Kidney epithelial cell (primary cell): ENCODE data around the gene ACKR3. TPM values are rescaled to one million over a fixed set of nuclear protein-coding genes. Genes with fewer than 3 reads are reported as not detected.

Source experiments
- DNase-seq: peaks from one replicate; pipeline ENCODE4 v3.0.0-alpha.2; 2010; ENCODE audit warnings: low read depth
- H3K27me3 ChIP-seq: 2 replicates; pipeline ENCODE4 v1.6.0; 2011; ENCODE audit warnings: low read length; ENCODE audit not compliant: control insufficient read depth, insufficient read depth
- H3K36me3 ChIP-seq: 2 replicates; pipeline ENCODE4 v1.5.1; 2011; ENCODE audit warnings: low read length; ENCODE audit not compliant: control insufficient read depth, insufficient read depth
- H3K4me3 ChIP-seq: 2 replicates; pipeline ENCODE4 v1.5.1; 2011; ENCODE audit warnings: low read depth, mild to moderate bottlenecking, control low read depth, low read length
- total RNA-seq: library from RNA; depleted of rRNA; stranded (reverse); fragments of >200 nt; gene quantifications from 2 replicates; pipeline ENCODE4 v1.2.3, GENCODE V29; 2015
- TF ChIP-seq, protein P1 (sequence below): IDR thresholded peaks from 2 replicates; pipeline ENCODE4 v1.5.1; 2011; ENCODE audit warnings: mild to moderate bottlenecking, moderate library complexity, low read length, control low read depth, inconsistent platforms; ENCODE audit not compliant: insufficient read depth, poor library complexity, severe bottlenecking

ACKR3 gene
- total RNA-seq, 1 donor from 2014 or later, result 1.2 TPM

DNA sequence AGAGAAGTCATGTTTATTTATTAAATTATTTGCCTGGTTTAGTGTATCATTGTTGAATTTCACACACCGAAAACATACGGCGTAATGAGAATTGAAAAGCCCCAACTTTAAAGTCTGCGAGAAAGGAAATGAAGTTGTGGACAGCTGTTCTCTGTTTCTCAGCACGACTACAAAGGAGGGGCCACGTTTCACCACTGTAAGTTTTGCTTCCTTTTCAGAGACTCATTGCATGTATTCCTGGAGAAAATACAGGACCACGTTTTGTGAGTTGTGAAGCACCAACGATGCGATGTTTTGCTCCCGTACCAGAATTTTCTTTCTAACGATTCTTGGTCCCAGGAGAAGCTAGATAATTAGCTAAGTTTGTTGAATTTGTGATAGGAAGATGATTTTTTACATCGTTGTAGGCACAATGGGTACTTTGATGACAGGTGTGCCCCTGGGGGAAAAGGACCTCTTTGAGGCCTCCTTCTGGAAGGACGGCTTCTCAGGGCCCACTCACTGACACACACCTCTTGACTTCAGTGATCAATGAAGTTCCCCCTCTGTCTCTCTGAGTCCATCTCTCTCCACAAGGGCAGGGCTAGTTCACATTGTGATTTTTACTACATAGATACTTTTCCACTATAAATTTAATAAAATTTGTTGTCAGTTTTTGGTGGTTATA lies 23.7 kb upstream of the ACKR3 start:
- Histone ChIP-seq H3K36me3 (no peaks in the 10 kb centered on the region), H3K4me3 (no peak overlapping the region), H3K27me3 (peaks cover 2% of the 10 kb centered on the region)
- no peak for DNase-seq
- TF ChIP-seq, protein P1, sequence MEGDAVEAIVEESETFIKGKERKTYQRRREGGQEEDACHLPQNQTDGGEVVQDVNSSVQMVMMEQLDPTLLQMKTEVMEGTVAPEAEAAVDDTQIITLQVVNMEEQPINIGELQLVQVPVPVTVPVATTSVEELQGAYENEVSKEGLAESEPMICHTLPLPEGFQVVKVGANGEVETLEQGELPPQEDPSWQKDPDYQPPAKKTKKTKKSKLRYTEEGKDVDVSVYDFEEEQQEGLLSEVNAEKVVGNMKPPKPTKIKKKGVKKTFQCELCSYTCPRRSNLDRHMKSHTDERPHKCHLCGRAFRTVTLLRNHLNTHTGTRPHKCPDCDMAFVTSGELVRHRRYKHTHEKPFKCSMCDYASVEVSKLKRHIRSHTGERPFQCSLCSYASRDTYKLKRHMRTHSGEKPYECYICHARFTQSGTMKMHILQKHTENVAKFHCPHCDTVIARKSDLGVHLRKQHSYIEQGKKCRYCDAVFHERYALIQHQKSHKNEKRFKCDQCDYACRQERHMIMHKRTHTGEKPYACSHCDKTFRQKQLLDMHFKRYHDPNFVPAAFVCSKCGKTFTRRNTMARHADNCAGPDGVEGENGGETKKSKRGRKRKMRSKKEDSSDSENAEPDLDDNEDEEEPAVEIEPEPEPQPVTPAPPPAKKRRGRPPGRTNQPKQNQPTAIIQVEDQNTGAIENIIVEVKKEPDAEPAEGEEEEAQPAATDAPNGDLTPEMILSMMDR, result no peak

DNA sequence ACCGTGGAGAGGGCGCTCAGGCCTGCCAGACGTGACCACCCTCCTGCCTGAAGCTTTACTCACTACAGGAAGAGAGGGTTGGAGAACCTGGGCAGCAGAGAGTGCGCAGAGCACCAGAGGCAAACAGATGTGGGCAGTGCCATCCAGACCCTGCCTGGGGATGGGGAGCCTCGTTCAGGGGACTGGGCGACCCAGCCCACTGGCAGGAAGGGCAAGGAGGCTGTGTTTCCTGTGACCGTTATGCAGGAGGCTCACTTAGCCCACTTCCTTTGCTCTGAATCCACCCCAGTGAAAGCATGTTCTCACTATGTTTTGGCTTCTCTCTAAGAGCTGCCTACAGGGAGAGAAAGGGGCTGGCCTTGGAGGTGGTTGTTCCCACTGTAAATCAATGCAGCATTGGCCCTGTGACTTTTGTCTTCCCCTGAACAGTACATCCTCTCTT lies 23.0 kb upstream of the ACKR3 start:
- no peak overlapping the region for H3K4me3 ChIP-seq
- peaks cover 5% of the 10 kb centered on the region for H3K27me3 ChIP-seq
- TF ChIP-seq, protein P1, result no peak
- H3K36me3 ChIP-seq, result no peaks in the 10 kb centered on the region
- no peak for DNase-seq

DNA sequence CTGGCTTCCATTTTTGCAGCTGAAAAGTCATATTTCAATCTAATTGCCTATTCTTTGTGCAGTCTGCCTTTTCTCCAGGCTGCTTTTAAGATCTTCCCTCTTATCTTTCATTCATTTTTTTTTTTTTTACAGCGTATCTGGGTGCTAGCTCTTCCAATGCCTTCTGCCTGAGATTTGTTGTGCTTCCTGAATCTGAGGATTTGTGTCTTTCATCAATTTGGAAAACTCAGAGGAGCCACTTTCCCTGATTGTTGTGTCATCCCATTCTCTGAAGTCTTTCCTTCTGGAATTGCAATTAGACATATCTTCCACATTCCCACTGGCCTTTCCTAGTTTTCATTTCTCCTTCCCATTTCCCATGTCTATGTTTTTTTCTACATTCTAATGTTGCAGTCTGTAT lies 21.9 kb upstream of the ACKR3 start:
- Histone ChIP-seq H3K36me3 (no peaks in the 10 kb centered on the region), H3K4me3 (no peak overlapping the region)
- TF ChIP-seq, protein P1, result no peak

DNA sequence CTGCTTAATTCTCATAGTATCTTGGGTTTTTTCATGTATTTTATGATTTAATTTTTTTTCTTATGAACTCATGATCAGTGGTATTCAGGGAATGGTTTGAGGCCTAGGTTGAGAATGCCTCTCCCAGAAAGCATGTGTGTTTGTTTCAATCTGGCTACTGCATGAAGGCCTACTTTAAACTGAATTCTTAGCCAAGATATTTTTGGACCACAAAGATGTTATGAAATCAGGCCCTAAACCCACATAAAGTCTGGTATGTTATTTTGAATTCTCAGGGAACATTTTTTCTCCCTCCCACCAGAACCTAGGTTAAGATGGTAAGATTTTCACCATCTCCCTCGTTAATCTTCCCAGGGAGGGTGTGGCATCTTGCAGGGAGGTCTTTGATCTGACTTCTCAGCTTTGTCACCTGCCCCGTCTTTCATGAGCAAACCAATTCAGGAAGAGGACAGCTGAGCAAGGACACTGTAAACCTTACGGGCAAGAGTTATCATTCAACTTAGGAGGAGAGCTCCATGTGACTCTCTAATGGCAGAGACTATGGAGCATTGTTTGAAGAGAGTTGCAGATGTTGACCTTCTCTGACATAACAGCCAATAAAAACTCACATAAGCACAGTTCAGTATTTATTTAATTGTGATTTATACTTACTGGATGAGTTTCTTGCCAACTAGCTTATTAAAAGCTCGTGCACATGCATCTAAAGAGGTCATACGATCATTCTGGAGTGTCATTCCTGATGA lies 21.3 kb upstream of the ACKR3 start:
- Histone ChIP-seq H3K4me3 (no peak overlapping the region), H3K36me3 (no peaks in the 10 kb centered on the region), H3K27me3 (peaks cover 5% of the 10 kb centered on the region)
- DNase-seq, result no peak
- TF ChIP-seq, protein P1, result no peak

More for the DNA sequence above, 21.9 kb upstream of the ACKR3 start:
- H3K27me3 ChIP-seq, result peaks cover 5% of the 10 kb centered on the region
- no peak for DNase-seq

DNA sequence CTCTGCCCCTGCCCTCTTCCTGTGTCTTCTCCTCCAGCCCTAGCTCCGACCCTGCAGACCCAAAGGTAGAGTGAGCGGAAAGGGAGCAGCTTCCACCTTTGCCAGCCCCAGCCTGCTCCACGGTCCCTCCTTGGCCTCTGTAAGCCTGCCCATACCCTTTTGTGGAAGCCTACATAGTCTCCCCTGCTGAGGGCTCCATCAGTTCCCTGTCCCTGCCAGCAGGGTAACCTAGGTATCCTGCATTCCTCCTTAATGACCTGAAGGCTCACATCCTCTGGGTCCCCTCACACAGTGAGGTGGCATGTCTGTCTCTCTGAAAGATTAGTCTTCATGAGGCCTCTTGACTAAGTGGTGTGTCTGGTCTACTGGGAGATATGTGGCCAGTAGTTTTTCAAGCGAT lies 20.5 kb upstream of the ACKR3 start:
- DNase-seq, result no peak
- Histone ChIP-seq H3K4me3 (no peak overlapping the region), H3K27me3 (peaks cover 5% of the 10 kb centered on the region), H3K36me3 (no peaks in the 10 kb centered on the region)
- TF ChIP-seq, protein P1, result no peak
